Caki2 (cell line): ENCODE results near the gene SLC25A22. TPM values are rescaled to one million over a fixed set of nuclear protein-coding genes. Genes with fewer than 3 reads are reported as not detected.

ENCODE experiments used
- DNase-seq: peaks from one replicate; pipeline ENCODE4 v3.0.0-alpha.2; 2015; ENCODE audit warnings: low read depth
- in situ Hi-C: cut with HindIII; loops from 2 replicates; pipeline ENCODE4 v1.10.0; 2016; ENCODE audit warnings: low sequenced_read_pairs, low pct_unique_long_range_greater_than_20kb, mixed read lengths
- total RNA-seq: library from RNA; depleted of rRNA; stranded (reverse); fragments of >200 nt; shearing (Covaris generic); gene quantifications from 2 replicates; pipeline ENCODE4 v1.2.3, GENCODE V29; 2014; ENCODE audit warnings: low replicate concordance

SLC25A22 gene
- total RNA-seq, 1 experiment from 2014 or later: 12.5 TPM

DNA sequence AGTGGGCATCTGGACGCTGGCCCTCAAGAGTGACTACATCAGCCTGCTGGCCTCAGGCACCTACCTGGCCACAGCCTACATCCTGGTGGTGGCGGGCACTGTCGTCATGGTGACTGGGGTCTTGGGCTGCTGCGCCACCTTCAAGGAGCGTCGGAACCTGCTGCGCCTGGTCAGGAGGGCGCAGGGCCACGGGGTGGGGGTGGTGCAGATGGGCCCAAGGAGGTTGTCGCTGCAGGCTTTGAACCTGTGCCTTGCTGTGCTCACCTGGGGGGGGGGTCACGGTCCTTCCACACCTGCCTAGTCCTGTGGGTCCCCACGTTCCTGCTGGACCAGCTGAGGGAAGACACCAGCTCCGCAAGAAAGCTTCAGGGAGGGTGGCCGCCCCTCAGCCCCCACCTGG is 38.2 kb upstream of the SLC25A22 start:
- in situ Hi-C loops: no loop called here
- no peak for DNase-seq

DNA sequence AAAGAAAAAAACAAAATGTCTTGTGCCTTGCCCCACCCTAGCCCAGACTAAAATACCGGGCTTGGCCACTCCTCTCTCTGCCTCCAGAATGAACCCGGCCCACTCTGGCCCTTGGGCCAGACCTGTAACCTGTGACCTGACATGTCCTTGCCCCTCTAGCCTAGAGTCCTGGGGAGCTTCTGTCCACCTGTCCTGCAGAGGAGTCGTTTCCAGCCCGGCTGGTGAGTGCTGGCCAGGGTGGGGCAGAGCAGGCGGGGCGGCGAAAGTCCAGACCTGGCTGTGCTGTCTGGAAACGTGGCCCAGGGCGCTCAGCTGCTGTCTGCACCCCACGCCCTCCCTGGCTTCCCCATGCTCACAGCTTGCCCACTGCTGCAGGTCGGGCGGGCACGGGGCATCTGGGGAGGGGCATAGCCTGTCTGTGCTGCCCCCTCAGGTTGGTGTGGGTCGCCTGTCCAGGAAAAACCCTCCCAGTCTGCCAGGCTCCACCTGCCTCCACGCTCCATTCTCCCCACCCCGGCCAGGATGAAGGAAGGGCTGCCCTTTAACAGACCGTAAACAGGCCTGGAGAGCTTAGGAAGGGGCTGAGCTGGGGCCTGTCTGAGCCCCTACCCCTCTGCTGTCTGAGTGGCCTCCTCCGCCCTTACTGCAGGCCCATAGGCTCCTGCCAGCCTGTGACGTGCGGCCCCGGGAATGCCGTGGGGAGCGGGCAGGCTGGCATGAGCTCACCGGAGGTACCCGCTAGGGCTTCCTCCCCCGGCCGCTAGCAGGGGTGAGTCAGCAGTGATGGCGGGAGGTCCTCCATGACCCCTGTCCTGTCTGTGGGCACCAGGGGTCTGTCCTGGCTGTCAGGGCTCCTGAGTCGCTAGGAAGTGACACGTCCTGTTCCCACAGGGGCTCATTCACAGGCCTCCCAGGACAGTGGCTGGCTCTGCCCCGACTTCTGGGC is 36.6 kb upstream of the SLC25A22 start:
- in situ Hi-C loops: no loop called here
- peak; percentile 98 for DNase-seq

GRCh38 chr11:833849-834311 is 35.8 kb upstream of the SLC25A22 start:
- in situ Hi-C loops: no loop called here
- peak; percentile 55 for DNase-seq

DNA sequence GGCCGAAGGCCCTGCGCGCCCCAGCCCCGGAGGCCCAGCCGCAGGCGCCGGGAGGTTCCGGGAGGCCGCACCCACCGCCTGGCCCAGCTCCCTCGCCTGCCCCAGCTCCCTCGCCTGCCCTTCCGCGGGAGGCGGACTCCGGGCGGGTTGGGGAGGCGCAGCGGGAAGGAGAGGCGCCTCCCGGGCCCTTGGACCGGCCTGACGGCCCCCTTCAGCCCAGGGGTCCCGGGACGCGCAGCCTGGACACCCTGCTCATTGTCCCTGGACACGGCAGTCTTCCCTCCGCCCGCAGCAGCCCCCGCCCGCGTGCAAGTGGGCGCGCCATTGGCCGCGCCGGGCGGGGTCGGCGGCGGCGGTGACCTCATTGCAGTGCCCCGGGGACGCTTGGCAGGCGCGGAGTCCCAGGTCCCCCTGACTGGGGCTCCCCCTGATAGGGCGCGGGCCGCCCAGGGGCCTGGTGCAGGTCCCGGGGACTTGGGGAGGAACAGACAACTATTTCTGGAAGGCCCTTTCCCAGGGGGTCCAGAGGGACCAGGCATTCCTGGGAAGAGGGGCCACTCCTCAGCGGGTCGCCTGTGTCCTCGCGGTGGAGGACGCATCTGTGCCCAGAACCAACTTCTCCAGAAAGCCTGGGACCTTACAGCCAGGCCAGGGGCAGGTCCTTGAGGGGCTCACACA is 35.2 kb upstream of the SLC25A22 start:
- in situ Hi-C loops: no loop called here
- DNase-seq: peak; percentile 70

DNA sequence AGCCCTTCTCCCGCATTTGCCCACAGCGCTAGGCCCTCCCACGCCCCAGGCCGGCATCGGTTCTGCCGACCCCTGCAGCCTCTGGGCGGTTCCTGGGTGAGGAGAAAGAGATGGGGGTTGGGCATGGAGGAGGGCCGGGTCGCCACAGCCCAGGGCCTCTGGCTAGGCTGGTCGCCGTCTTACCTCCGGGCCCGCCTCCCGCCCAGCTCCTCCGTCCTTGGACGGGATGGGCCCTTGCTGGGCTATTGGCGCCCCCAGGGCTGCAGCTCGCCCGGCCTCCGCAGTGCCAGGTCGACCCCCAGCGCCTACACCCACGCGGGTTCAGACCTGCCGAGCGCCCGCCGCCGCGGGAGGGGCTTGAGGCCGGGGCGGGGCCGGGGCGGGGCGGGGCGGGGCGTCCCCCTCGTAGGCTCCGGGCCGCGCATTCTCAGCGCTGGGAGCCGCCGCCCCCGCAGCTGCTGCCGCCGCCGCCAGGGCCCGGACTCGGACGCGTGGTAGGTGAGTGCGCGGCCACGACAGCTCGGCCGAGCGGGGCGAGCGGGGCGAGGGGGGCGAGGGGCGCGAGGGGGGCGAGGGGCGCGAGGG is 34.5 kb upstream of the SLC25A22 start, which contains the start of gene CD151:
Gene CD151 (plus strand): TSS at position 424 of the 585 bp plus-strand sequence. CDS start 3,118 bp downstream, outside the sequence.
- in situ Hi-C loops: no loop called here
- DNase-seq: peak; percentile 71

DNA sequence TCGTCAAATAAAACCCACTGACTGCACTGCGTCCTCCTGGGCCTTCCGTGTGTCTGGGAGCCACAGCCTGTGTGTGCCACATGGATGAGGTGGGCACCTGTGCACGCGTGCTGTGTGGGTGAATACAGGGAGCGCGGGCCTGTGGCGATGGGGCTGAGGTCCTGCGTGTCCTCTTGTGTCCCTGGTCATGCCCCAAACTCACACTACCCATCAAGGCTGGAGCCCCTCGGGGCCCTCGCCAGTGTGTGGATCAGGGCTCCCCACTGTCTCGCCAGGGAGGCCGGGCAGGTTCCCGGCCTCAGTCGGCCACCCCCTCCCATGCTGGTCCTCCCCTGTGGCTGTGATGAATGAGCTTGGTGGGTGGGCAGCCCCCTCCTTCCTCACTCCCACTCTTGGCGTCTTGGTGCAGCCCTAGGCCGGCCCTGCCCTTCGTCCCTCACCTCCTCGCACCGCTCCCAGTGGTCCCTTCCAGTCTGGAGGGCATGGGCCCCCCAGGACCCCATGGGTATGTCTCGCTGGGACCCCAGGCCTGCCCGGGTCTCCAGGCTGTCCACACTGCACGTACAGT is 34.0 kb upstream of the SLC25A22 start:
- in situ Hi-C loops: no loop called here
- no peak for DNase-seq

DNA sequence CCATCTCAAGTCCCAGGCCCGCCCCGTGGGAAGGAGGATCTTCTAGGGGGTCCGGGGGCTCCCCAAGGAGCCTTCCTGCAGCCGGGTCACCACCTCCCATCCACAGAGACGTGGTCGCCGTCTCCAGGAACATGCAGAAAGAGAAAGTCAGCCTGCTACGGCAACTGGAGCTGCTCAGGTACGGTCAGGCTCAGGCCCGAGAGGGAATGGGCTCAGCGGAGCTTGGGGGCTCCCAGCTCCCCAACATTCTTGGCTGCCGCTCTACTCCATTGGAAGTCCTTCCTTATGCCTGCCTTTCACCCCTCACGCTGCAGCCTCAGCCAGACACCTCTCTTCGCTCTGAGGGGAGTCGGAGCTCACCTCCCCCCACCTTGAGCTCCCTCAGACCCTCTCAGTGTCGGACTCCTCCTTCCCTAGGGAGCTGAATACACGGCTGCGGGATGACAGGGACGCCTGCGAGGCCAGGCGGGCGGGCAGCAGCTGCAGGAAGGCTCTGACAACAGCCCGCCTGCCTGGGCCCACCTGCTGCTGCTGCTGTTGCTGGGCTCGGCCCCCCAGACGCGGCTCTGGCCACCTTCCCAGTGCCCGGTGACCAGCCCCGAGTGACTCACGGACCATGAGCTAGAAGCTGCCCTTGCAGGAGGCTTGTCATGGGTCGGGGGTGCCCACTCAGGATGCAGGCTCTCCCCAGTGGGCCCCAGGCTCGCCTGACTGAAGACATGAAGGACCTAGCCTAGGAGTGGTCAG is 33.2 kb upstream of the SLC25A22 start:
- in situ Hi-C loops: no loop called here
- peak; percentile 51 for DNase-seq

DNA sequence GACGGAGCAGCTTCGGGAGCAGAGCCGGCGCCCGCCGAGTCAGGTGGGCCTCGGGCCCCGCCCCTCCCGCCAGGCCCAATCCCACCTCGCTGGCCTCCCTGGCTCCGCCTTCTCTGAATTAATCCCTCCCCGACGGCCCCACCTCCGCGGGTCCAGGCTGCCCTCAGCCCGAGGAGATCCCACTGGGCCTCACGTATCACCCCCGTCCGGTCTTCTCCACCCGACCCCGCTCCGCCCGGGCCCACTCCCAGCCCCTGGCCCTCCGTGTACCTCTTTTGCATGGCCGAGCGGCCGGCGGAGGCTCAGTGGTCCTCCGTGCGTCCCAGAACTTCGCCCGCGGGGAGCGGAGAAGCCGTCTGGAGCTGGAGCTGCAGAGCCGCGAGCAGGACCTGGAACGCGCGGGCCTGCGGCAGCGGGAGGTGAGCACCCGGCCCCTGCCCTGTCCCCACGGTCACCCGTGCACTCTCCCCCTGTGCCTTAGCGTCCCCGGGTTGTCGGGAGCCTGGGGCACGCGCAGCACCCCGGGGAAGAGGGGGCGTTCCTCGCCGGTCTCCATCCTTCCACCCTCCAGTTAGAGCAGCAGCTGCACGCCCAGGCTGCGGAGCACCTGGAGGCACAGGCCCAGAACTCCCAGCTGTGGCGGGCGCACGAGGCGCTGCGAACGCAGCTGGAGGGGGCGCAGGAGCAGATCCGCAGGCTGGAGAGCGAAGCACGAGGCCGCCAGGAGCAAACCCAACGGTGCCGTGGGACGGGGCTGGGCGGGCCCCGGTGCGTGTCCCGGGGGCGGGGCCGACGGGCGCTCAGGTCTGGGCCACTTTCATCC is 32.4 kb upstream of the SLC25A22 start:
- in situ Hi-C loops: no loop called here
- DNase-seq: peak; percentile 75

- no peak for DNase-seq
- in situ Hi-C loops: no loop called here
These were observed 31.8 kb upstream of the SLC25A22 start for GRCh38 chr11:829847-830294.

DNA sequence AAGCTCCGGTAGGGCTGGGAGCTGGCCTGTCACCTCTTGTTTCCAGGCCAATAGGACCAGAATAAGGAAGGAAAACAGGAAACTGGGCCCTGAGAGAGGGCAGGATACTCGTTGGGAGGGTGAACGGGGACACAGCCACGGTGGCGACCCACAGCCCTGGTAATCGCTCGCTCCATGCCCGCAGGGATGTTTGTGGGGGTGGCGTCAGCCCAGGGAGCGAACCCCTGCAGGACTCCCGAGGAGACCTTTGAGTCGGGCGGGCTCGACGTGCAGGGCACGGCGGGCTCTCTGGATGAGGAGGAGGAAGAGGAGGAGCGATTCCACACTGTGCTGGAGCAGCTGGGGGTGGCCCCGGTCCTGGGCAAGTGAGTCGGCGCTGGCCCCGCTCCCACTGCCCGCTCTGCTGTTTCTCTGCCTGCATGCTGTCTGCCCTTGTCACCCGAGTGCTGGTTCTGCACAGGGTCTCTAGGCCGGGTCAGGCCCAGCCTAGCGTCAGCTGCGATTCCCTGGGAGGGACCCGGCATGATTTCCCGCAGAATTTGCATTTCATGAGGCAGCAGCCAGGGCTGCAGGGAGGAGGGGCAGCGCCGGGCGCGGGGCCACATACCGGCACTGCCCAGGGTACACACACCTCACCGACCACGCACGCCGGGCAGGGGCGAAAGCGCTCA is 31.2 kb upstream of the SLC25A22 start:
- in situ Hi-C loops: no loop called here
- DNase-seq: peak; percentile 61

GRCh38 chr11:828506-829175 is 30.6 kb upstream of the SLC25A22 start:
- DNase-seq: no peak
- in situ Hi-C loops: no loop called here

DNA sequence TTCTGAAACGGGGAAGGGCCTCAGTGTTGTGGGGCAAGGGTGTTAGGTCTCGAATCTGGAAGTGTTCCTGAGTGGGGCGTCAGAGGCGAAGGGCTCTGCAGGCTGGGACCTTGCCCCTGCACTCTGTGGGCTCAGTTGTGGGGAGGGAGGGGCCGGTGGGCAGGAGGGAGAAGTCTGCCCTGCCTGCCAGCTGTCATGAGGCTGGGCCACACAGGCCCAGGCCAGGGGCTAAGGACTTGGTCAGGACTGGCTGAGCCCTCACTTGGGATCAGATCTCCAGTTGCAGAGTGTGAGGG is 29.8 kb upstream of the SLC25A22 start, which contains the start of gene CRACR2B:
Gene CRACR2B (plus strand): TSS at position 23 of the 296 bp plus-strand sequence. CDS start 689 bp downstream, outside the sequence.
- no peak for DNase-seq
- in situ Hi-C loops: no loop called here

GRCh38 chr11:827146-827896 is 29.2 kb upstream of the SLC25A22 start:
- in situ Hi-C loops: no loop called here
- no peak for DNase-seq

DNA sequence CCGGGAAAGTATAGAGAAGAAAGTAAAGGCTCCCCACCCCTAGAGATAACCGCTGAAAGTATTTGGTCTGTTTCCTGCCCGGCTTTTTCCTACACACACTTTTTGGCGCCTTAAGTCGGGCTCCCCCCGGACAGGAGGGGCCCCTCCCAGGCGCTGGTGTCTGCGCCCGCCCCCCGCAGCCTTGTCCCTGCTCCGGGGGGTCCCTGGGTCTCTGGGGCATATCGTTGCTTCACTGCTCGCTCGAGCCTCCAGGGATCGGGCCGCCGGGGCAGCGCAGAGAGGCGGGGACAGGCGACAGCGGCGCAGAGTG is 28.7 kb upstream of the SLC25A22 start:
- in situ Hi-C loops: no loop called here
- no peak for DNase-seq

DNA sequence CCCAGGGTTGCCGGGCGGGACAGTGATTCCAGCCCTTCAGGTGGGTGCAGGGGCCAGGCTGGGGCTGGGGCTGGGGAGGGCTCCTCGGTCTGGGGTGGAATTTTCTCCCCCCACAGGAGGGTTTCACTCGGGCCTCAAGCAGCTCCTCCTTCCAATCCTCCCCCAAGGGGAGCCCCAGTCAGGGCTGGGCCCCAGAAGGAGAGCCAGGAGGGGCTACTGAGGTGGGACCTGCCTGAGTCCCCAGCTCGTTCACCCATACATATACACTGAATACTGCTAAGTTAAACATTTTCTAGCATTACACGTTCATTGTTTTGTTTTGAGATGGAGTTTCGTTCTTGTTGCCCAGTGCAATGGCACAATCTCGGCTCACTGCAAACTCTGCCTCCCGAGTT is 28.1 kb upstream of the SLC25A22 start:
- in situ Hi-C loops: no loop called here
- no peak for DNase-seq
